NCI-H2171 treated with DMSO at 0.1 percent for 48 hours (cell line): ENCODE results near the gene GPHN.
"Not testable (repeated sequence)": the region's sequence is repeated elsewhere in the genome, so short reads cannot be mapped to it uniquely, and the experiment has no call there.

Experiments used
- DNase-seq: peaks from one replicate; lab custom pipeline; 2025; lab: John Stamatoyannopoulos, UW

The GPHN gene

GRCh38 chr14:66813636-66814035 is 305.7 kb downstream of the GPHN start:
- DNase-seq: no peak

GRCh38 chr14:66815687-66816086 is 307.7 kb downstream of the GPHN start:
- no peak for DNase-seq

GRCh38 chr14:66824251-66824650 is 316.3 kb downstream of the GPHN start:
- DNase-seq: no peak

- no peak for DNase-seq
These were observed 319.2 kb downstream of the GPHN start for GRCh38 chr14:66827182-66827581.

- no peak for DNase-seq
These were observed 323.2 kb downstream of the GPHN start for GRCh38 chr14:66831173-66831572.

GRCh38 chr14:66833816-66834215 is 325.9 kb downstream of the GPHN start:
- no peak for DNase-seq

- DNase-seq: not testable (repeated sequence)
These were observed 329.5 kb downstream of the GPHN start for GRCh38 chr14:66837436-66837835.

GRCh38 chr14:66842911-66843512 is 335.1 kb downstream of the GPHN start:
- DNase-seq: peak; percentile 34

- DNase-seq: no peak
These were observed 342.4 kb downstream of the GPHN start for GRCh38 chr14:66850258-66850888.

GRCh38 chr14:66853311-66853710 is 345.4 kb downstream of the GPHN start:
- no peak for DNase-seq

- DNase-seq: no peak
These were observed 349.9 kb downstream of the GPHN start for GRCh38 chr14:66857867-66858266.

- DNase-seq: no peak
These were observed 351.2 kb downstream of the GPHN start for GRCh38 chr14:66859063-66859671.

GRCh38 chr14:66881596-66881995 is 373.6 kb downstream of the GPHN start:
- no peak for DNase-seq

GRCh38 chr14:66884149-66884548 is 376.2 kb downstream of the GPHN start:
- DNase-seq: no peak

- DNase-seq: no peak
These were observed 392.8 kb downstream of the GPHN start for GRCh38 chr14:66900719-66901118.

GRCh38 chr14:66910311-66910840 is 402.4 kb downstream of the GPHN start:
- no peak for DNase-seq

GRCh38 chr14:66916421-66916820 is 408.5 kb downstream of the GPHN start:
- DNase-seq: no peak

GRCh38 chr14:66918527-66918926 is 410.6 kb downstream of the GPHN start:
- no peak for DNase-seq

GRCh38 chr14:66920196-66920595 is 412.2 kb downstream of the GPHN start:
- no peak for DNase-seq

- no peak for DNase-seq
These were observed 415.3 kb downstream of the GPHN start for GRCh38 chr14:66923251-66923650.

- no peak for DNase-seq
These were observed 431.5 kb downstream of the GPHN start for GRCh38 chr14:66939409-66939808.

- DNase-seq: no peak
These were observed 436.9 kb downstream of the GPHN start for GRCh38 chr14:66944872-66945271.

- no peak for DNase-seq
These were observed 447.2 kb downstream of the GPHN start for GRCh38 chr14:66955159-66955558.
